ENCODE results near the gene CD96.
"Not testable (repeated sequence)": the region's sequence is repeated elsewhere in the genome, so short reads cannot be mapped to it uniquely, and the experiment has no call there.

The CD96 gene

DNA sequence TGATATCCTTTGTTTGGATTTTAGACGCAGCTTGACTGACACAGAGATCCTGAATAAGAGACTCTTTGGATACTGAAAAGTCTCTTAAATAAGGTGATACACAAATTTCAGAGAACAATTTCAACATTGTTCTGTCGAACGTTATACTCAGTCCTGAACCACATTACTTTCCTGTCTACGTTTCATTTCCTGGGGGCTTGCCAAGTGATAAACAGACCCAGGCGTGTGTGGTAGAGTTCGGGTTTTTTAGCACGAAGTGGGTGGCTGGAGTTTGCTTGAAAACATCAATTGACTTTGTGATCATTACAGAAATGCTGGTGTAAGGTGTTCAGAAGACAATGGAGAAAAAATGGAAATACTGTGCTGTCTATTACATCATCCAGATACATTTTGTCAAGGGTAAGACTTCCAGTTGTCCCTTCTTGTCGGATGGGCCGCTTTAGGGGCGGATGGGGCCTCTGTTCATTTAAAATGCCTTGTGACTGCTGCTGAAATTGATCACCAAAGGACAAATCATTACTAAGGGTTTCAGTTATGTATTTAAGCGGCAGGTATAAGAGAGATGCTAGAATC is at the start of gene CD96:
TSS of gene CD96 (plus strand) at position 287 of the 573 bp plus-strand sequence. CDS start at position 339, 52 bp downstream.
- DNase-seq: peak; percentile 80

- no peak for DNase-seq
Observed at GRCh38 chr3:111493276-111493675, 48.7 kb upstream of the CD96 start.

DNA sequence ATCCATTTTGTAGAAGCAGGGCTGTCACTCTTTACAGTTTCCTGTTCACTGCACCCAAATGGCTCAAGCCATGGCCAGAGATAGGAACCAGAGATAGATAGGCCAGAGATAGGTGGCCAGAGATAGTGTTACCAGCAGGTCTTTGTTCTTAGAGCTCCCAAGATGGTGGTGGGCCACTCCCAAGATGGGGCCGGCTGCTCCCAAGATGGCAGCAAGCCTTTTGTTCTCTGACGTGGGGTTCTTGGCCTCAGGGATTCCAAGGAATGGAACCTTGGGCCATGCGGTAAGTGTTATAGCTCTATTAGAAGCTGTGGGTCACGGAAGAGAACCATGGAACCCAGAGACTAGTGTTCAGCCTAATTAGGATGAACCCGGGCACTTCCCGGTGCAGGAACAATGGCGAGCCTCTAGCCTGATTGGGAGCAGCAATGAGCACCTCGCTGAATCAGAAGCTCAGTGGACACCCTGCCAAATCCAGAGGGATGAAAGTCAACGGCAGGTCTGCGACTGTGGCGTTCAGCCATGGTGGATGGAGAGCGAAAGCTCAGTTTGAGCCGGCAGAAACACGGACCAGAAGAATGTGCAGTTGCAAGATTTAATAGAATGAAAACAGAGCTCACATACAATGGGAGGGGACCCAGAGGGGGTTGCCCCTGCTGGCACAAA is 45.0 kb upstream of the CD96 start:
- DNase-seq: no peak

DNA sequence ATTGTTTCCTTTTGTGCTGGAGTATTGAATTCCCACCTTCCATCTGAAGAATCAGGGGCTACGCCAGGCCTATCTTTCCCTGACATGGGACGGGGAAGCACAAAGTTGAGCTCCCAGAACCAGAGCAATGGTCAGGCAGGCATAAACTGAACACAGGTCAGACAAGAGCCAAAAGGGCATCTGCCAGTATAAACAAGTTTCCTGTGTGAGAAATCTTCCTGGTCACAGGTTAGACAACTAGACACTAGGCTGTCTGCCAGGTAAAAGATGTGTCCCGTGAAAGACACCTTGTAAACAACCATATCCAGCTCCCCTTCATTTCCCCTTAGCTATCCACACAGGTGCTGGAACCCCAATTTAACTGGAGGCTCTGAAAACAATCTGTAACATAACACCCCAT is 44.0 kb upstream of the CD96 start:
- no peak for DNase-seq

- DNase-seq: no peak
Observed at GRCh38 chr3:111506435-111506834, 35.6 kb upstream of the CD96 start.

DNA sequence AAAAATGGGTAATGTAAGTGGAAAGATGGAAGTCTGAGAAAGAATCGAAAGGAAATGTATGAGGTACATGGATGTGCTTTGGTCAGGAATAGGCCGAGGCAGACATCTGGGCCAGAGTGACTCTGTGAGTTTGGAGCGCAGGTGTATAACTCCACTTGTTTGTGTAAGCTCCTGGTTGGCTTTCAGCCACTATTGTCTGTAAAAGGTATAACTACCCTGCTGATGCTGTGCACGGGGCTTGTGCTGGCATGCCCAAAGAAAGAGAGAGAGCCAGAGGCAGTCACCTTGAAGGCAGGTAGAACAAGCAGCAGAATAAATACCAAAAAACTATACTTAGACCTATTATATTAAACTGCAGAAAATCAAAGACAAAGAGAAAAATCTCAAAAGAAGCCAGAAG is 32.7 kb upstream of the CD96 start:
- DNase-seq: no peak

DNA sequence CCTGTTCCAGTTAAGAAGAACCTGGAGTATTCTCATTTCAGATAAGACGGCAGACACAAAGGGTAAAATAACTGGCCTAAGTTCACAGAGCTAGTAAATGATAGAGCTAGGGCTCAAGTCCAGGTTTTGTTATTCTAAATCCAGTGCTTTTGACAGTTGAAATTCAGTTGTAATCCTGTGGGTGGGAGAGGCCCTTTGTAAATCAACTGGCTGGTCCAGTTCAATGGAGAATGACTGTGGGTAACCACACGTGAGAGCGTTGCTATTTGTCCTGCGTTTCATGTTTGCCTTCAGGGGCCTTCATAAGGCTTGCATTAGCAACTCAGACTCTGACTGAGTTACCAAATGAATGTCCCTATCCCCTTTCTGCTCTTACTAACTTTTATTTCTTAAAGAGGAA is 24.2 kb upstream of the CD96 start:
- DNase-seq: no peak

GRCh38 chr3:111519178-111519855 is 22.7 kb upstream of the CD96 start:
- DNase-seq: no peak

DNA sequence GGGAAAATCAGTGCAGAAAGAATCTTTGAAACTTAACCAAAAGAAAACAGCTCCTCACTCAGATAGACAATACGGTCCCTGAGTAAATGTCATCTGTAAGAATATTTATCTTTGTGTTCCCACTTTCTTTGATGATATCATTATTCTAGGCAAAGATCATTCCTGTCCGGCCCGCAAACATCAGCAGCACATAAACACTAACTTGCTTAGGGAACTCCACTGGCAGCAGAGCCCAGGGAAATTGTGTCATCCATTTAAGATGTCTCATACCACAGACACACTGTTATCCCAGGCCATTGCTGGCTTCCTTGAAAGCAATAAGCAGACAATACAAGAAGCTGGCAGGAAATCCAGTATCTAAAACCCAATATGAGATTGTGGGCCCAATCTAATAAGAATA is 20.1 kb upstream of the CD96 start:
- no peak for DNase-seq

DNA sequence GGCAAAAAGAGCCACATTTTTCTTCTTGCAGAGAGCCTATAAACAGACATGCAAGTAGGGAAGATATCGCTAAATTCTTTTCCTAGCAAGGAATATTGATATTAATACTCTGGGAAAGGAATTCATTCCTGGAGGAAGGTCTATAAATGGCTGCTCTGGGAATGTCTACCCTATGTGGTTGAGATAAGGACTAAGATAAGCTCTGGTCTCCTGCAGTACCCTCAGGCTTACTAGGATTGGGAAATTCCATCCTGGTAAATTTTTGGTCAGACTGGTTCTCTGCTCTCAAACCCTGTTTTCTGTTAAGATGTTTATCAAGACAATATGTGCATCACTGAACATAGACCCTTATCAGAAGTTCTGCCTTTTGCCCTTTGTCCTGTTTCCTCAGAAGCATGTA is 17.5 kb upstream of the CD96 start:
- DNase-seq: not testable (repeated sequence)

DNA sequence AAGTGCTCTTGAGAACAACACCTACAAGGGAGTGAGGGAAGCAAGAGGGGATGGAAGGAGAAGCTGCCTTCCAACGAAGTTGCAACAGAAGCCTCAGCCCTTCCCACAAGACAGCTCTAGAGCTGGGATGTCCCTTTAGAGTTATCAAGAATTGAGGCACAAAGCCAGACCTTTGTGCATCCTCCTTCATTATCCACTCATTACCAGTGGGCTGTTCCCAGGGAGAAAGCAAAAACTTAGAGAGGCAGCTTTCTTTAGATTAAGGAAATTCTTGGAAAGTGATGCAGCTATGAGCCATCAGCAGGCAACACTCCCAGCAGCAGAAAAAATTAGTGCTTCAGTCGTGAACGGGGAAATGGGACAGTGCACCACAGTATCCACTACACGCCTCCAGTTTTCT is 10.6 kb upstream of the CD96 start:
- DNase-seq: no peak

GRCh38 chr3:111534701-111535100 is 7.3 kb upstream of the CD96 start:
- DNase-seq: no peak

DNA sequence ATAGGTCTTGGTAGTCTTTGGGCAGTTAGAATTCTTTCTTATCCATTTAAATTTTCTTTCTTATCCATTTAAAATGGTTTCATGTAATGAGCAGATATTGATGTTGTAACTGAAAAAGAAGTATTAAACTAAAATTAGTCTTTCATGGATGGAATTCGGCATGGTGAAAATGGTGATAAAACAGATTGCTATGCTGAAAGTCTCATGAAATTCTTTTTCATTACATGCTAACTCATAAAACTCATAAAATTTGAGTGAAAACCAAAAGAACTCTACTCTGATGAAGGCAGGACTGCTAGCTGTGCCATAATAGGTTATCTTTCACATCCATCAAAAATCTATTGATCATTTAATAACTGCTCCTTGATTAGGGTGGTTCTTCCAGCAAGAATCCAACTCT is 3.9 kb upstream of the CD96 start:
- DNase-seq: no peak

DNA sequence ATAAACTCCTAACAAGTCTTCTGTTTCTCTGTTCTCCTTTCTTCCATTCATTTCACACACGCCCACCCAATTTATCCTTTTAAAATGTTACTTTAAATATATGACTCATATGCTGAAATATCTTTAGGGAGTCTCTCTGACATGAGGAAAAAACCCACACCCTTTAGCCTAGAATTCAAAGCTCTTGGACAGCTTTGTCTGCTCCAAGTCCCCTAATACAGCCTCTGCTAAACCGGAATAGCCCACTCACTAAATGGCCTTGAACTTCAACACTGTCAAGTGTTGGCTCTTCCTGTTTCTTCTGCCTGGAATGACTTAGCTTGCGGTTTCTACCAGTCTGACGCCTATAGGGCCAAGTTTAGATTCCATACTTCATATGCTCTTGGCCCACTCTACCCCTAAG is 3.3 kb upstream of the CD96 start:
- DNase-seq: no peak

DNA sequence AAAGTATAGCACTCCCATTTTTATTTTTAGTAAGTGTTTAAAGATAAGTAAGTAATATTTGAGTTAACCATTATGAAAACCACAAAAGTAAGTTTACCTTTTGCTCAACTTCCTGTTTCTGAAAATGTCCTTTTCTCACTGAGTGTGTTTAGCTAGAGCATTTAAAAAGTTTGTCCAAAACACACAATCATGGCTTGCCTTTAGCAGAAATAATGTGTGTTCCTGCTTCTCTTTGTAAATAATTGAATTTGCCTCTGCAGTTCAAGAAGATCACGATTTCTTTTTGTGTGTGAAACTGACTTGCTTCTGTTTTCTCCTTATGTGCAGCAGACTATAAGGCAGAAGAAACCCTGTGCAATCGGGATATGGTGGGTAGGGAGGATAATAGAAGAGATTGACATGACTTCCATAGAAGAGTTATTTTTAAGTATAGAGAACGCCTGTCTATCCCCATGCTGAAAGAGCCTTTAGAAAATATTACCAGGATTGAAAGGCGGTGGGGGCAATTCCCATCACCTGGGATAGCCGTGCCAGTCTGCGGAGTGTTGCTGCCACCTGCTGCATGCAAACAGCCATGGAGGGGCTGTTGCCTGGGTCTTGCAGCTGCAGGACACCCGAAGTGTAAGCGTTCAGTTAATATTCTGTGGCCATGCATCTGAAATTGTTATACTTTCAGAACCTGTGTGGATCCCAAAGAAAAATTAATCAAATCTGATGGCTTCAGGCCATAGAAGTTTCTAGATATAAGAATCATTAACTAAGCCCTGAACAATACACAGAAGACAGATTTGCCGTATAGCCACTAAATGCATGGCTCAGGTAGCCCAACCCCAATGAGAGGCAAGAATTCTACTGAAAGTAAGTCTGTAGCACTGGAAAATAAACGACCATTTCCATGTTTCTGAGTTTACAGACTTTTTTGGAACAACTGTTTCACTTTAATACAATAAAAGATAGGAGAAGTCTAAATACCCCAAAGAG is 2.4 kb upstream of the CD96 start:
- DNase-seq: peak; percentile 57

- no peak for DNase-seq
Observed at GRCh38 chr3:111541391-111541790, 606 bp upstream of the CD96 start.

DNA sequence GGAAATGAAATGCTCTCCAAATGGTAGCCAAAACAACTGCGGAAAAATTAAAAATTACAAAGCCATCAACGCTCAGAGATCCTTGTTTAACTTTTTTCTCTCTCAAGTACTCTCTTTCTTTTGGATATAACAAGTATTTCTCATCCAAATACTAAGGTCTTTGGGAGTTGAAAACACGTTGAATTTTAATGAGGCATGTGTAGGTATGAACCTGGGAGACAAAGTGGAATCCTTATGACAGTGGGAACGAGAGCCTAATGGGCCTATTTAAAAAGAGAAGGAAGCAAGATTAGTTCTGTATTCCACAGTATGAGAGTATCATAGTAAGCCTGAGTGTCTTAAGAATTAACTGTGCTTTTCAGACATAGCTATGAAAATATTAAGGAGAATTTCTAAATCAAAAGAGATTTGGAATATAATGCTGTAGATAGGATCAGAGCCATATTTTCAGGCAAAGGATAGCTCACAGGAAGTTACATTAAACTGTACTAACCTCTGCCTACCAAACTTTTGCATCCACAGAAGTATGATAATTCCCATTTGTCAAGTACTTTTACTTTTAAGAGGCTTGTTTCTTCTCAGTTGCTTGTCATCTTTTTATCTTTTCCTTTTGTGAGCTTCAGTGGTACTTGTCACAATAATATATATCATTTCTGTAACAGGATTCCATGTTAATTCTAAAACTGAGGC is 759 bp downstream of the CD96 start:
- DNase-seq: no peak

GRCh38 chr3:111545349-111545748 is 3.4 kb downstream of the CD96 start:
- no peak for DNase-seq

DNA sequence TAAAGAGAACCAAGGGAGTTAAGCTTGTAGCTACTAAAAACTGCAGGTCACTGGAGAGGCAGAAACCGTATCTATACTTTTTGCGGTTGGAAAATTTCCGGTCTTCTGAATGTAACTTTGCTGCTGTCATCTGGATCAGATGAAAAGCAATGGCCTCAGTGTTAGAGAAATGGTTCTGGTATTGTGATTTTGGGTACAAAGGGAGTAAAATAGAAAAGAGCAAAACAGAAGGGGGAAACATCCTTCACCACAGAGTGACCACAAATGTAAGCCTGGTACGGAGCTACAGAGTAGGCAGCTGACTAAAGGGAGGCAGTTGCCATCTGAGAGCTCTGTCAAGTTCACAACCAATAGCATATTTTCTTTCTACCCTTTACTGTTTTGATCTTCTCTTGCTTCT is 5.6 kb downstream of the CD96 start:
- peak; percentile 63 for DNase-seq

DNA sequence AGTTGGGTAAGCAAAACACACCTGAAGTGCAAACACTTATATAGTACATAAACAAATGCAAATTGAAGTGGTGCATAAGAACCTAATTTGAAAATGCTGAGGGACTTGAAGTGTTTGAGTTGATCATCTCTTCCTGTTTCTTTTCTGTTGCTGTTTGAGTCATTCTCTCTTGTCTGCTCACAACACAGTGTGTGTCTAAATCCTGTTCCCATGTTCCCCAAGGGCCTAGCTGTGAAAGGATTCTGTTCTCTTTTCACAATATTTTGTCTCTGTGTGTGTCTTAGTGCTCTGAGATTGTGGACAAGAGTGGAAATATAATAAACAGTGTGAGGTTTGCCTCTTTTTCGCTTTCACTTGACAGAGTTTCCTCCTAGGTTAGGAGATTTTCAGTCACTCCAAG is 6.1 kb downstream of the CD96 start:
- DNase-seq: no peak

DNA sequence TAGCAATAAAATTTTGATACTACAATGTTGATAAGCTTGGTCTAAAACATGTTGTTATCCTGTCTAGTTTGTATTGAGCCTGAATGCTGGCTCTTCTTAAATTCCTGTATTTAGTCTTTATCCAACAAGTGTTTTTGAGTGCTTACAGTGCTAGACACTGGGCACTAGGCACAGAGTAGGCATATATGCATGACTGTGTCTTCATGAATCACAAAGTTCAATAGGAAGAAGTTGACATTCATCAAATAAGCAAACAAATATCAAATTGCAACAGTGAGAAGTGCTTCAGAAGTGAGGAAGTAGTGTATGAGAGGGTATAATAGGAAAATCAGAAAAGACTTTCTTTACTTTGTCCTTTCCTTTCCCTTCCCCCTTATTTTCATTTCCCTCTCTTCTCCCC is 6.8 kb downstream of the CD96 start:
- DNase-seq: no peak

DNA sequence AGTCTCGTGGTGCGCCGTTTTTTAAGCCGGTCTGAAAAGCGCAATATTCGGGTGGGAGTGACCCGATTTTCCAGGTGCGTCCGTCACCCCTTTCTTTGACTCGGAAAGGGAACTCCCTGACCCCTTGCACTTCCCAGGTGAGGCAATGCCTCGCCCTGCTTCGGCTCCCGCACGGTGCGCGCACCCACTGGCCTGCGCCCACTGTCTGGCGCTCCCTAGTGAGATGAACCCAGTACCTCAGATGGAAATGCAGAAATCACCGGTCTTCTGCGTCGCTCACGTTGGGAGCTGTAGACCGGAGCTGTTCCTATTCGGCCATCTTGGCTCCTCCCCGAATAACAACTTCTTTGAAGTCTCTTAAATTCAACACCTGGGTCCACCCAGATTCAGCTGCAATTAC is 19.9 kb downstream of the CD96 start:
- DNase-seq: not testable (repeated sequence)

- no peak for DNase-seq
Observed at GRCh38 chr3:111566844-111567243, 24.8 kb downstream of the CD96 start.
